Activated T-helper 1 cell treated with anti-CD3 and anti-CD28 coated beads, Interleukin-2, amount 50 U/mL, for 16 hours (primary cell): ENCODE data around the gene MAVS.
A peak's percentile ranks its signal among the peaks of the same experiment; 100 is the strongest.
"Not testable (repeated sequence)": the region's sequence is repeated elsewhere in the genome, so short reads cannot be mapped to it uniquely, and the experiment has no call there.

Source experiments
- DNase-seq, 2 donors: peaks; one replicate each; pipeline ENCODE4 v3.0.0-alpha.2; 2020; ENCODE audit warnings: low read depth in 1 of 2, low spot score in 1 of 2

The MAVS gene

GRCh38 chr20:3885715-3886114 lies 39.1 kb downstream of the MAVS start:
- DNase-seq: no peak

DNA sequence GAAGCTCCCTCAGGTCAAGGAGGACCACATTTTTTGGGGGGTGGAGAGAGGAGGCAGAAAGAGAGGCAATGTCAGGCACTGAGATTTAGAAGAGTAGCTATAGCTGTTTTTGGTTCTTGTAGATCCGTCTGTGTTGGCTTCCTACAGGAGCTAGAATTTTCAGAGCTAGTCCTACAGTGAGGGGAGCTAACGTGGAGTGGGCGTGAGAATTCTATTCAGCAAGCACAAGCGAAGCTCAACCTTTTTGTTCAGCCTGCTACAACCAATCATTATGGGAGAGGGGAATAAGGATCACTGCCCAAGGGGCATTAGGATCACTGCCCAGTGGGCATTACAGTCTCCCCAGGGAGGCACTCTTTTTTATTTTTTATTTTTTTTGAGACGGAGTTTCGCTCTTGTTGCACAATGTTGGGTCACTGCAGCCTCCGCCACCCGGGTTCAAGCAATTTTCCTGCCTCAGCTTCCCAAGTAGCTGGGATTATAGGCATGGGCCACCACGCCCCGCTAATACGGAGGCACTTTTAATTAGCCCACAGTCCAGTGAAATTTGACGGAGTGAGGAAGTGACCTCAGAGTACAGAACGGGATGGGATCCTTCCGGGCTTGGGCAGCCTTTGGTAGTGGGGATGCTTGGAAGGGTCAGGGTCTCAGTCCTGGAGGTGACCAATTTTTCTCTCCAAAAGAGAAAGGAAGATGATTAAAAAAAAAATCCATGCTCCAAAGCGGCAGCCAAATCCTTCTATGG lies 41.4 kb downstream of the MAVS start:
- no peak for DNase-seq

DNA sequence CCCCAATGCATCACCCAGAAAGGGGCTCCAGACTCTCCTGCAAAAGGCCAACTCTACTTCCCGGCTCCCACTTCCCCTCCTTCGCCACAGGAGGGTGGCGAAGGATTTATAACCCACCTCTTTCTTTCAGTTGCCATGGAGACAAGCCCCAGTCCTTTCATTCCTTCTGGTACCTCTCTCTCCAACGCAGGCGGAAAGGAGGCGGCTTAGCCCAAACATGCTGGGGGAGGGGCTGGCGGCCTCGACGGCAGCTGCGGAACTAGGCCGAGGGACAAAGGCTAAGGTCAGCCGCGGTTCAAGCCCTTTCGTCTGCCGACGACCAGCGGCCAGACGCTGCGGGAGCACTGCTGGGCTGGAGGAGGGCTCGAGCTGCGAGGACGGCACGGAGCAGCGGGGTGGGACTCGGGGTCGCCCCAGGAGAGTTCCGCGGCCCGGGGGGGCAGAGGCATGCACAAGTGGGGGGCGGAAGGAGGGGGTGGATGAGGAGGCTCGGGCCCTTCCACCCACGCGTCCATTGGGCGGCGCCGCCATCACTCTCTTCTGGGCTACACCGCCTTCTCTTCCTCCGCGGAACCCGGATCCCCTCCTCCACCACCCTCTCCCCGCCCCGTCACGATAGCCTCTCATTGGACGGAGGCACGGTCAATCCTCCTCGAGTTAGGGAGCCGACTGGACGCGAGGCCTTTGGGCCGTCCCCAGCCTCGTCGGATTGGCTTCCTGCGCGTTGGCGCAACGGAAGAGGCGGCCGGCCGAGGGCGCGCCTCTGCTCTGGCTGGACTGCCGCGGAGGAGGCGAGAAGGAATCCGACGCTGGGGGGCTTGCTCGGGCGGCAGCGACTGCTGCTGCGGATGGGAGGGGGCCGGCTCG lies 42.2 kb downstream of the MAVS start, which contains the start of gene PANK2:
PANK2 (plus strand) TSS at position 766 of the 867 bp plus-strand sequence.
- peak; percentile 95 to 96 for DNase-seq

- DNase-seq: peak; percentile 13 to 29
Measured at GRCh38 chr20:3889489-3890397, 43.1 kb downstream of the MAVS start.

DNA sequence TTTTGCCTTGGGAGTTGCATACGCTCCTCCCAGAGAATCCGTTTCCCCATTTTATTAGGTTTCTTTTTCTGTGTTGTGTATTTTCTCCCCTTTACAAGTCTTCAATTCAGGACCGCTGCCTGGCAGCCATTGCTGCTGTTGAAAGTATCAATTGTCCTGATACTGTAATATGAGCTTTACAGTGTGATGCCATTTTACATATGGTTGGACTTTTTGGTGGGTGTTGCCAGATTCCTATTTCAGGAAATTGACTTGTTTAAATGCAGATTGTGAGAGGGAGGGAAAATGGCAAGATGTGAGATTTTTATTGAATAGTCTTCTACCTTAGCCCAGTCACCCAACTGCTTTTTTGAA lies 43.7 kb downstream of the MAVS start:
- no peak for DNase-seq

- no peak for DNase-seq
Measured at GRCh38 chr20:3890999-3891929, 44.6 kb downstream of the MAVS start.

DNA sequence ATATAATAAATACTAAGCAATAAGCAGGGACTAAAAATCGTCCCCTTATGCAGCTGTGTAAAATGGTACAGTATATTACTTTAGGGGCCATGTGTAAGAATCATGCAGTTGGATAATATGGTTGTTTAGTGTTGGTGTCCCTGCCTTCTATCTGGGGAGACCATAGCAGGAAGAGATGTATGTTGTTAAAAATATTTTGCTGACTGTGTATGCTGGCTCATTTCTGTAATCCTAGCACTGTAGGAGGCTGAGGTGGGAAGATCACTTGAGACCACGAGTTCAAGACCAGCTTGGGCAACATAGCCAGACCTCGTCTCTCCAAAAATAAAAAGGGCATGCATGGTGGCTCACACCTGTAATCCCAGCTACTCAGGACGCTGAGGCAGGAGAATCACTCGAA lies 48.2 kb downstream of the MAVS start:
- DNase-seq: no peak

DNA sequence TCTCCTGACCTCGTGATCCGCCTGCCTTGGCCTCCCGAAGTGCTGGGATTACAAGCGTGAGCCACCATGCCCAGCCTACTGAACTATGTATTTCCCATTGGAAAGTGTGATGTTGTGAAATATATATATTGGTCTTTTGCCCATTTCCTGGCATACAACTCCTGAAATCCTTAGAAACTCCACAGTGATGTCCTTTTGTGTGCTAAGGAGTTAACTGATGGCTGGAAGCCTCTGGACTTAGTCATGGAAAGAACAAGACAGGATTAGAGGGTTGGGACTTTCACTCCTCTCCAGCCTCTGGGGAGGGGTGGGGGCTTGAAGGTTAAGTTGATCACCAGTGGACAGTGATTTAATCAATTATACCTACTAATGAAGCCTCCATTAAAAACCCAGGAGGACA lies 49.7 kb downstream of the MAVS start:
- no peak for DNase-seq

DNA sequence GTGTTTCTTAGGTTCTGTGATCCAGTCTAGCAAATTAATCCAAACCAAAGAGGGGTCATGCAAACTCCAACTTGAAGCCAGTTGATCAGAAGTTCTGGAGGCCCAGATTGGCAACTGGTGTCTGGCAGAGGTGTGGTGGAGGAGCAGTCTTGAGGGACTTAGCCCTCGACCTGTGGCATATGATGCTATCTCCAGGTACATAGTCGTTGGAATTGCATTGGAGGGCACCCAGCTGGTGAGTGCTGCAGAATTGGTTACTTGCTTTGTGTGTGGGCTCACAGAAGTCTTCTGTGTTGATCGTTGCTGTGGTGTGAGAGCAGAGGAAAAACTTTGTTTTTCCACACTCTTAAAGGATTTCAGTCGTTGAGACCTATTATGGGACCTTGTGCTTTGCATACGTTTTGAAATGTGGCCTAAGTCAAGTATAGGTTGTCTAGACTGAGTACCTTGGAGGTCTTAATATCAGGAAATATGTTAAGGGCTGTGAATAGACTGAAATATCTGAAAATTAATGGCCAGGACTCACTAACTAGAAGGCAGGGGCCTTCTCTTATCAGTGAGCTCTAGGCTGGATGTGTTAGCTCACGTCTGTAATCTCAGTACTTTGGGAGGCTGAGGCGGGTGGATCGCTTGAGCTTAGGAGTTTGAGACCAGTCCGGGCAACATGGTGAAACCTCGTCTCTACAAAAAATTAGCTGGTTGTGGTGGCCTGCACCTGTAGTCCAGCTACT lies 50.4 kb downstream of the MAVS start:
- no peak for DNase-seq

- not testable (repeated sequence) for DNase-seq
Measured at GRCh38 chr20:3898181-3898580, 51.5 kb downstream of the MAVS start.

DNA sequence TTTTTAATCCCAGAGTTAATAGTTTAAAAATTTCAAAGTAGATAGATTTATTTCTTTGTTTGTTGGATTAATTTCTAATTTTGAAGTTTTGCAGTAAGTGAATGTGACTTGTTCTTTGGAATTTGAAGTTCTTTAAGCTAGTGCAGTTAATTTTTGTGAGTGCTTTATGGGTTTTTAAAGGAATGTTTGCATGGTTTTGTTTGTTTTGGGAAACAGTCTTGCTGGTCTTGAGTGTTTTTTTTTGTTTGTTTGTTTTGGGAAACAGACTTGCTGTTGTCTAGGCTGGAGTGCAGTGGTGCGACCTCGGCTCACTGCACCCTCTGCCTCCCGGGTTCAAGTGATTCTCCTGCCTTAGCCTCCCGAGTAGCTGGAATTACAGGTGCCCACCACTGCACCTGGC lies 52.0 kb downstream of the MAVS start:
- no peak for DNase-seq

- DNase-seq: no peak
Measured at GRCh38 chr20:3900187-3900604, 53.6 kb downstream of the MAVS start.

DNA sequence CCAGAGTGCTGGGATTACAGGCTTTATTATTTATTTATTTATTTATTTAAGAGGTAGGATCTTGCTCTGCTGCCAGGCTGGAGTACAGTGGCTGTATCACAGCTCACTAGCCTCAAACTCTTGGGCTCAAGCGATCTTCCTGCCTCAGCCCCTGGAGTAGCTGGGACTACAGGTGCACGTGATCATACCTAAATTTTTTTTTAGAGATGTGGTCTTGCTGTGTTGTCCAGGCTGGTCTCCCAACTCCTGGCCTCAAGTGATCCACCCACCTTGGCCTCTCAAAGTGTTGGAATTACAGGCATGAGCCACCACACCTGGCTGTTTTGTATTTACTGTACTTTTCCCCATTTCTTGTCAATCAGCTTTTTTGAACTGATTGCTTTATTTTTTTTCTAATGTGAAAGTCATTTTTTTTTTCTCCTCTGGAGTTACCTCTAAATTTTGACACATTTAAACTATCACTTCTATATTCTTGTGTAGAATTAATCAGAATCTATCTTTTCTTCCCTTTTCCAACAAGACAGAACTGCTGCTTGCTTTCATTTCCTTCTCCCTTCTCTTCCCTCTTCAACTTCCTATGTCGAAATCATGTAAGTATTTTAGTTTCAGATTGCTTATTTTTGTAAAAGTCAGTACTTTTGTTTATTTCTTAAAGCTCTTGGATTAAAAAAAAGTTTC lies 54.5 kb downstream of the MAVS start:
- no peak for DNase-seq

GRCh38 chr20:3901706-3902440 lies 55.2 kb downstream of the MAVS start:
- no peak for DNase-seq

DNA sequence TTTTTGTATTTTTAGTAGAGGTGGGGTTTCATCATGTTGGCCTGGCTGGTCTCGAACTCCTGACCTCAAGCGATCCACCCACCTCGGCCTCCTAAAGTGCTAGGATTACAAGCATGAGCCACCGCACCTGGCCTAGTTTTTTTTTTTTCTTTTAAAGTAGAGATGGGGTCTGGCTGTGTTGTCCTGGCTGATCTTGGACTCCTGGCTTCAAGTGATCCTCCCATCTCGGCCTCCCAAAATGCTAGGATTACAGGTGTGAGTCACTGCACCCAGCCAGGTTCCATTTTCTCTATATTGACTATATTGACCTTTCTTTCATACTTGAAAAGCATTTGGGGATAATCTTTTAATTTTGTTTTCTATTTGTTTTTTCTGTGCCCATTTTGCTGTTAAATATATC lies 55.8 kb downstream of the MAVS start:
- DNase-seq: no peak

DNA sequence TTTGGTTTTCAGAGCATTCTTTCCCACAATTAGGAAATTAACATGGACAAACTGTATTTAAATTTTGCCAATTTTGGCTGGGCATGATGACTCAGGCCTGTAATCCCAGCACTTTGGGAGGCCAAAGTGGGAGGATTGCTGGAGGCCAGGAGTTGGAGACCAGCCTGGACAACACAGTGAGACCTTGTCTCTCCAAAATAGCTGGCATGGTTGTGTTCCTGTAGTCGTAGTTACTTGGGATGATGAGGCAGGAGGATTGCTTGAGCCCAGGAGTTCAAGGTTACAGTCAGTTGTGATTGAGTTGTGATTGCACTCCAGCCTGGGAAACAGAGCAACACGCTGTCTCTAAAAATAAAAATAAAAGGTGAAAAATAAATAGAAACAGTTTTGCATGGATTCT lies 57.6 kb downstream of the MAVS start:
- no peak for DNase-seq

GRCh38 chr20:3904857-3905256 lies 58.2 kb downstream of the MAVS start:
- DNase-seq: no peak
